HEK293 (cell line): ENCODE results near the gene COPZ1.

Source experiments
- KLF16 ChIP-seq: fragments of 450-650 bp; formaldehyde crosslinking; IDR thresholded peaks from 2 replicates; pipeline ENCODE4 v1.5.1; 2017; ENCODE audit warnings: missing biosample characterization, missing genetic modification characterization
- PBX3 ChIP-seq: sonication (generic); formaldehyde crosslinking; IDR thresholded peaks from 2 replicates; pipeline ENCODE4 v1.8.1; 2022; ENCODE audit warnings: mild to moderate bottlenecking, moderate library complexity, missing genetic modification reagents
- RBAK ChIP-seq: fragments of 450-650 bp; formaldehyde crosslinking; IDR thresholded peaks from 2 replicates; pipeline ENCODE4 v1.5.1; 2016; ENCODE audit warnings: missing biosample characterization, missing genetic modification characterization
- SCRT1 ChIP-seq: fragments of 450-650 bp; formaldehyde crosslinking; IDR thresholded peaks from 2 replicates; pipeline ENCODE4 v1.5.1; 2016; ENCODE audit warnings: missing biosample characterization, missing genetic modification characterization, borderline replicate concordance
- ZBTB17 ChIP-seq: fragments of 450-650 bp; formaldehyde crosslinking; IDR thresholded peaks from 2 replicates; pipeline ENCODE4 v1.5.1; 2016; ENCODE audit warnings: missing biosample characterization, missing genetic modification characterization
- ZBTB48 ChIP-seq: fragments of 450-650 bp; formaldehyde crosslinking; IDR thresholded peaks from 2 replicates; pipeline ENCODE4 v1.5.1; 2016; ENCODE audit warnings: missing biosample characterization, missing genetic modification characterization
- ZBTB6 ChIP-seq: fragments of 450-650 bp; formaldehyde crosslinking; IDR thresholded peaks from 2 replicates; pipeline ENCODE4 v1.5.1; 2017; ENCODE audit warnings: missing biosample characterization, missing genetic modification characterization
- ZNF121 ChIP-seq: fragments of 450-650 bp; formaldehyde crosslinking; IDR thresholded peaks from 2 replicates; pipeline ENCODE4 v1.5.1; 2016; ENCODE audit warnings: missing biosample characterization, missing genetic modification characterization
- ZNF2 ChIP-seq: fragments of 450-650 bp; formaldehyde crosslinking; IDR thresholded peaks from 2 replicates; pipeline ENCODE4 v1.5.1; 2016; ENCODE audit warnings: missing biosample characterization, missing genetic modification characterization
- ZNF248 ChIP-seq: fragments of 450-650 bp; formaldehyde crosslinking; IDR thresholded peaks from 2 replicates; pipeline ENCODE4 v1.5.1; 2017; ENCODE audit warnings: missing biosample characterization, missing genetic modification characterization
- ZNF274 ChIP-seq, 2 experiments: fragments of 200-500 bp in 1 of 2; fragments of 450-650 bp in 1 of 2; sonication (Bioruptor generic) in 1 of 2; formaldehyde crosslinking in 1 of 2; IDR thresholded peaks; 2 replicates each; pipeline versions ENCODE4 v1.5.1 to v1.6.1; 2014 to 2016; ENCODE audit warnings: borderline replicate concordance in 1 of 2, inconsistent platforms in 1 of 2, low read length in 1 of 2, missing biosample characterization in 1 of 2, missing genetic modification characterization in 1 of 2
- ZNF280C ChIP-seq: fragments of 450-650 bp; formaldehyde crosslinking; IDR thresholded peaks from 2 replicates; pipeline ENCODE4 v1.5.1; 2016; ENCODE audit warnings: missing biosample characterization, missing genetic modification characterization
- ZNF324 ChIP-seq: fragments of 450-650 bp; formaldehyde crosslinking; IDR thresholded peaks from 2 replicates; pipeline ENCODE4 v1.5.1; 2016; ENCODE audit warnings: missing biosample characterization, missing genetic modification characterization
- ZNF341 ChIP-seq: fragments of 450-650 bp; formaldehyde crosslinking; IDR thresholded peaks from 2 replicates; pipeline ENCODE4; 2016; ENCODE audit warnings: low read depth, missing biosample characterization, missing genetic modification characterization
- ZNF366 ChIP-seq: fragments of 450-650 bp; formaldehyde crosslinking; conservative IDR thresholded peaks from 2 replicates; pipeline ENCODE4 v1.5.1; 2016; ENCODE audit warnings: missing biosample characterization, missing genetic modification characterization
- ZNF501 ChIP-seq: fragments of 450-650 bp; formaldehyde crosslinking; IDR thresholded peaks from 2 replicates; pipeline ENCODE4 v1.5.1; 2016; ENCODE audit warnings: missing biosample characterization, missing genetic modification characterization
- ZNF558 ChIP-seq: fragments of 450-650 bp; formaldehyde crosslinking; IDR thresholded peaks from 2 replicates; pipeline ENCODE4 v1.5.1; 2016; ENCODE audit warnings: missing biosample characterization, missing genetic modification characterization
- ZNF571 ChIP-seq: fragments of 450-650 bp; formaldehyde crosslinking; IDR thresholded peaks from 2 replicates; pipeline ENCODE4 v1.5.0; 2017; ENCODE audit warnings: missing biosample characterization, missing genetic modification characterization
- ZNF623 ChIP-seq: fragments of 450-650 bp; formaldehyde crosslinking; IDR thresholded peaks from 2 replicates; pipeline ENCODE4 v1.5.1; 2016; ENCODE audit warnings: missing biosample characterization, missing genetic modification characterization
- ZNF624 ChIP-seq: fragments of 450-650 bp; formaldehyde crosslinking; IDR thresholded peaks from 2 replicates; pipeline ENCODE4 v1.5.1; 2017; ENCODE audit warnings: missing biosample characterization, missing genetic modification characterization
- ZNF629 ChIP-seq: fragments of 450-650 bp; formaldehyde crosslinking; IDR thresholded peaks from 2 replicates; pipeline ENCODE4 v1.5.1; 2017; ENCODE audit warnings: missing biosample characterization, missing genetic modification characterization
- ZXDB ChIP-seq: fragments of 450-650 bp; formaldehyde crosslinking; IDR thresholded peaks from 2 replicates; pipeline ENCODE4 v1.5.1; 2016; ENCODE audit warnings: missing biosample characterization, missing genetic modification characterization
- TF ChIP-seq, protein P1 (sequence below): fragments of 450-650 bp; formaldehyde crosslinking; conservative IDR thresholded peaks from 2 replicates; pipeline ENCODE4 v1.5.1; 2016; ENCODE audit warnings: low read depth, missing biosample characterization, missing genetic modification characterization
- TF ChIP-seq, protein P2 (sequence below): IDR thresholded peaks from 2 replicates; pipeline ENCODE4 v1.6.1; 2011; ENCODE audit warnings: mild to moderate bottlenecking, low read depth, low read length, borderline replicate concordance
- TF ChIP-seq, protein P3 (sequence below): fragments of 450-650 bp; formaldehyde crosslinking; IDR thresholded peaks from 2 replicates; pipeline ENCODE4 v1.5.1; 2016; ENCODE audit warnings: missing biosample characterization, missing genetic modification characterization

Gene COPZ1

DNA sequence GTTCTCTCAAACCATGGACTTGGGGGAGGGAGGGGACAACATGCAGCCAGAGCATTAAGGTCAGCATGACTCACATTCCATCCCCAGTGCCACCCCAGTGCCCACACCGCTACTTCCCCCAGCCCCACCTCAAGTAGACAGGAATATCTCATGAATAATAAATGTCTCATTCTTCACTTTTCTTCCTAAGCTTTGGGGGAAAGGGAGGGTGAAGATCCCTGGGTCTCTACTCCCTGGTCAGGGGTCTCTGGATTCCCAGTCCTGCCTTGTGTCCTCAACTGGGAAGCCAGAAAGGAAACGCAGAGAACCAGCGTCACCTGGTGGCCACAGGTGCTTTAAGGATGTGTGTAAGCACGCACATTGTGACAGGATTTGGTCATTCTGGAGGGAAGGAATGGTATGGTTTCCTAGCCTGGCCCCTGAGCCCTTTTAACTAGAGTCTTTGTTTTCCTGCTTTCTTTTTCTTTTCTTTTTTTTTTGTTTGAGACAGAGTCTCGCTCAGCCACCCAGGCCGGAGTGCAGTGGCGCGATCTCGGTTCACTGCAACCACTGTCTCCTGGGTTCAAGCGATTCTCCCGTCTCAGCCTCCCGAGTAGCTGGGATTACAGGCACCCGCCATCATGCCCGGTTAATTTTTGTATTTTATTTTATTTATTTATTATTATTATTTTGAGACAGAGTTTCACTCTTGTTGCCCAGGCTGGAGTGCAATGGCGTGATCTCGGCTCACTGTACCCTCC is 36.0 kb downstream of the COPZ1 start (continued):
- TF ChIP-seq, protein P1, sequence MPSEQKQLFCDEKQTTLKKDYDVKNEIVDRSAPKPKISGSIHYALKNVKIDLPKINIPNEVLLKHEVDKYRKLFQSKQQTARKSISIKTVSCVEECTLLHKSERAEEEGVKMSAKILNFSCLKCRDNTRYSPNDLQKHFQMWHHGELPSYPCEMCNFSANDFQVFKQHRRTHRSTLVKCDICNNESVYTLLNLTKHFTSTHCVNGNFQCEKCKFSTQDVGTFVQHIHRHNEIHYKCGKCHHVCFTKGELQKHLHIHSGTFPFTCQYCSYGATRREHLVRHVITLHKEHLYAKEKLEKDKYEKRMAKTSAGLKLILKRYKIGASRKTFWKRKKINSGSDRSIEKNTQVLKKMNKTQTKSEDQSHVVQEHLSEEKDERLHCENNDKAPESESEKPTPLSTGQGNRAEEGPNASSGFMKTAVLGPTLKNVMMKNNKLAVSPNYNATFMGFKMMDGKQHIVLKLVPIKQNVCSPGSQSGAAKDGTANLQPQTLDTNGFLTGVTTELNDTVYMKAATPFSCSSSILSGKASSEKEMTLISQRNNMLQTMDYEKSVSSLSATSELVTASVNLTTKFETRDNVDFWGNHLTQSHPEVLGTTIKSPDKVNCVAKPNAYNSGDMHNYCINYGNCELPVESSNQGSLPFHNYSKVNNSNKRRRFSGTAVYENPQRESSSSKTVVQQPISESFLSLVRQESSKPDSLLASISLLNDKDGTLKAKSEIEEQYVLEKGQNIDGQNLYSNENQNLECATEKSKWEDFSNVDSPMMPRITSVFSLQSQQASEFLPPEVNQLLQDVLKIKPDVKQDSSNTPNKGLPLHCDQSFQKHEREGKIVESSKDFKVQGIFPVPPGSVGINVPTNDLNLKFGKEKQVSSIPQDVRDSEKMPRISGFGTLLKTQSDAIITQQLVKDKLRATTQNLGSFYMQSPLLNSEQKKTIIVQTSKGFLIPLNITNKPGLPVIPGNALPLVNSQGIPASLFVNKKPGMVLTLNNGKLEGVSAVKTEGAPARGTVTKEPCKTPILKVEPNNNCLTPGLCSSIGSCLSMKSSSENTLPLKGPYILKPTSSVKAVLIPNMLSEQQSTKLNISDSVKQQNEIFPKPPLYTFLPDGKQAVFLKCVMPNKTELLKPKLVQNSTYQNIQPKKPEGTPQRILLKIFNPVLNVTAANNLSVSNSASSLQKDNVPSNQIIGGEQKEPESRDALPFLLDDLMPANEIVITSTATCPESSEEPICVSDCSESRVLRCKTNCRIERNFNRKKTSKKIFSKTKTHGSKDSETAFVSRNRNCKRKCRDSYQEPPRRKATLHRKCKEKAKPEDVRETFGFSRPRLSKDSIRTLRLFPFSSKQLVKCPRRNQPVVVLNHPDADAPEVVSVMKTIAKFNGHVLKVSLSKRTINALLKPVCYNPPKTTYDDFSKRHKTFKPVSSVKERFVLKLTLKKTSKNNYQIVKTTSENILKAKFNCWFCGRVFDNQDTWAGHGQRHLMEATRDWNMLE (tag by site-specific recombination): no peak
- TF ChIP-seq ZNF366 (tag by site-specific recombination) (0 out of 2 replicates have a peak, but pooled peaks have one; percentile 34), ZNF623 (tag by site-specific recombination) (no peak), ZNF629 (tag by site-specific recombination) (0 out of 2 replicates have a peak, but pooled peaks have one; percentile 19), SCRT1 (tag by site-specific recombination) (no peak), ZNF558 (tag by site-specific recombination) (no peak), PBX3 (CRISPR knock-in tag) (0 out of 2 replicates have a peak, but pooled peaks have one; percentile 33), ZNF341 (tag by site-specific recombination) (no peak), ZNF501 (peak; percentile 26; the same call in 1 of the 2 replicates), ZNF2 (tag by site-specific recombination) (peak; percentile 58), RBAK (tag by site-specific recombination) (no peak), ZNF624 (tag by site-specific recombination) (no peak), ZNF121 (peak; percentile 50; the same call in 1 of the 2 replicates), ZBTB6 (tag by site-specific recombination) (no peak), ZNF248 (tag by site-specific recombination) (no peak), KLF16 (tag by site-specific recombination) (no peak), ZBTB17 (peak; percentile 70), ZNF274 (IDR thresholded peaks at IDR 0.05; ENCODE audit: low read length) (no peak), ZNF274 (tag by site-specific recombination; IDR thresholded peaks at IDR 0.05; ENCODE audit: borderline replicate concordance) (no peak), ZXDB (tag by site-specific recombination) (no peak), ZNF280C (tag by site-specific recombination) (no peak), ZNF571 (tag by site-specific recombination) (no peak), ZBTB48 (peak; percentile 83), ZNF324 (tag by site-specific recombination) (no peak)
- TF ChIP-seq, protein P2, sequence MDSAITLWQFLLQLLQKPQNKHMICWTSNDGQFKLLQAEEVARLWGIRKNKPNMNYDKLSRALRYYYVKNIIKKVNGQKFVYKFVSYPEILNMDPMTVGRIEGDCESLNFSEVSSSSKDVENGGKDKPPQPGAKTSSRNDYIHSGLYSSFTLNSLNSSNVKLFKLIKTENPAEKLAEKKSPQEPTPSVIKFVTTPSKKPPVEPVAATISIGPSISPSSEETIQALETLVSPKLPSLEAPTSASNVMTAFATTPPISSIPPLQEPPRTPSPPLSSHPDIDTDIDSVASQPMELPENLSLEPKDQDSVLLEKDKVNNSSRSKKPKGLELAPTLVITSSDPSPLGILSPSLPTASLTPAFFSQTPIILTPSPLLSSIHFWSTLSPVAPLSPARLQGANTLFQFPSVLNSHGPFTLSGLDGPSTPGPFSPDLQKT: no peak
- TF ChIP-seq, protein P3, sequence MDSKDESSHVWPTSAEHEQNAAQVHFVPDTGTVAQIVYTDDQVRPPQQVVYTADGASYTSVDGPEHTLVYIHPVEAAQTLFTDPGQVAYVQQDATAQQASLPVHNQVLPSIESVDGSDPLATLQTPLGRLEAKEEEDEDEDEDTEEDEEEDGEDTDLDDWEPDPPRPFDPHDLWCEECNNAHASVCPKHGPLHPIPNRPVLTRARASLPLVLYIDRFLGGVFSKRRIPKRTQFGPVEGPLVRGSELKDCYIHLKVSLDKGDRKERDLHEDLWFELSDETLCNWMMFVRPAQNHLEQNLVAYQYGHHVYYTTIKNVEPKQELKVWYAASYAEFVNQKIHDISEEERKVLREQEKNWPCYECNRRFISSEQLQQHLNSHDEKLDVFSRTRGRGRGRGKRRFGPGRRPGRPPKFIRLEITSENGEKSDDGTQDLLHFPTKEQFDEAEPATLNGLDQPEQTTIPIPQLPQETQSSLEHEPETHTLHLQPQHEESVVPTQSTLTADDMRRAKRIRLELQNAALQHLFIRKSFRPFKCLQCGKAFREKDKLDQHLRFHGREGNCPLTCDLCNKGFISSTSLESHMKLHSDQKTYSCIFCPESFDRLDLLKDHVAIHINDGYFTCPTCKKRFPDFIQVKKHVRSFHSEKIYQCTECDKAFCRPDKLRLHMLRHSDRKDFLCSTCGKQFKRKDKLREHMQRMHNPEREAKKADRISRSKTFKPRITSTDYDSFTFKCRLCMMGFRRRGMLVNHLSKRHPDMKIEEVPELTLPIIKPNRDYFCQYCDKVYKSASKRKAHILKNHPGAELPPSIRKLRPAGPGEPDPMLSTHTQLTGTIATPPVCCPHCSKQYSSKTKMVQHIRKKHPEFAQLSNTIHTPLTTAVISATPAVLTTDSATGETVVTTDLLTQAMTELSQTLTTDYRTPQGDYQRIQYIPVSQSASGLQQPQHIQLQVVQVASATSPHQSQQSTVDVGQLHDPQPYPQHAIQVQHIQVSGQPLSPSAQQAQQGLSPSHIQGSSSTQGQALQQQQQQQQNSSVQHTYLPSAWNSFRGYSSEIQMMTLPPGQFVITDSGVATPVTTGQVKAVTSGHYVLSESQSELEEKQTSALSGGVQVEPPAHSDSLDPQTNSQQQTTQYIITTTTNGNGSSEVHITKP (tag by site-specific recombination): 0 out of 2 replicates have a peak, but pooled peaks have one; percentile 25
